Medulla oblongata (tissue), 1 donor: ENCODE measurements around the gene OR1K1.
"Not testable (repeated sequence)": the region's sequence is repeated elsewhere in the genome, so short reads cannot be mapped to it uniquely, and the experiment has no call there.

Source experiments
- DNase-seq: peaks from one replicate; pipeline ENCODE4 v3.0.0-alpha.2; 2015; ENCODE audit errors: extremely low spot score

The OR1K1 gene

DNA sequence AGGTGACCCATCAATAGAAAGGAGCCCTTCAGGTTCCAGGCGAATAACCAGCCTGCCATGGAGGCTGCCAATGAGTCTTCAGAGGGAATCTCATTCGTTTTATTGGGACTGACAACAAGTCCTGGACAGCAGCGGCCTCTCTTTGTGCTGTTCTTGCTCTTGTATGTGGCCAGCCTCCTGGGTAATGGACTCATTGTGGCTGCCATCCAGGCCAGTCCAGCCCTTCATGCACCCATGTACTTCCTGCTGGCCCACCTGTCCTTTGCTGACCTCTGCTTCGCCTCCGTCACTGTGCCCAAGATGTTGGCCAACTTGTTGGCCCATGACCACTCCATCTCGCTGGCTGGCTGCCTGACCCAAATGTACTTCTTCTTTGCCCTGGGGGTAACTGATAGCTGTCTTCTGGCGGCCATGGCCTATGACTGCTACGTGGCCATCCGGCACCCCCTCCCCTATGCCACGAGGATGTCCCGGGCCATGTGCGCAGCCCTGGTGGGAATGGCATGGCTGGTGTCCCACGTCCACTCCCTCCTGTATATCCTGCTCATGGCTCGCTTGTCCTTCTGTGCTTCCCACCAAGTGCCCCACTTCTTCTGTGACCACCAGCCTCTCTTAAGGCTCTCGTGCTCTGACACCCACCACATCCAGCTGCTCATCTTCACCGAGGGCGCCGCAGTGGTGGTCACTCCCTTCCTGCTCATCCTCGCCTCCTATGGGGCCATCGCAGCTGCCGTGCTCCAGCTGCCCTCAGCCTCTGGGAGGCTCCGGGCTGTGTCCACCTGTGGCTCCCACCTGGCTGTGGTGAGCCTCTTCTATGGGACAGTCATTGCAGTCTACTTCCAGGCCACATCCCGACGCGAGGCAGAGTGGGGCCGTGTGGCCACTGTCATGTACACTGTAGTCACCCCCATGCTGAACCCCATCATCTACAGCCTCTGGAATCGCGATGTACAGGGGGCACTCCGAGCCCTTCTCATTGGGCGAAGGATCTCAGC lies at the start of gene OR1K1:
TSS of gene OR1K1 (plus strand) at position 58 of the 995 bp plus-strand sequence. CDS start at position 58, 0 bp downstream.
- DNase-seq, result no peak

GRCh38 chr9:122754825-122755224 lies 45.1 kb upstream of the OR1K1 start:
- no peak for DNase-seq

GRCh38 chr9:122767817-122768216 lies 32.1 kb upstream of the OR1K1 start:
- no peak for DNase-seq

- no peak for DNase-seq
Measured at GRCh38 chr9:122777052-122777451, 22.9 kb upstream of the OR1K1 start.

DNA sequence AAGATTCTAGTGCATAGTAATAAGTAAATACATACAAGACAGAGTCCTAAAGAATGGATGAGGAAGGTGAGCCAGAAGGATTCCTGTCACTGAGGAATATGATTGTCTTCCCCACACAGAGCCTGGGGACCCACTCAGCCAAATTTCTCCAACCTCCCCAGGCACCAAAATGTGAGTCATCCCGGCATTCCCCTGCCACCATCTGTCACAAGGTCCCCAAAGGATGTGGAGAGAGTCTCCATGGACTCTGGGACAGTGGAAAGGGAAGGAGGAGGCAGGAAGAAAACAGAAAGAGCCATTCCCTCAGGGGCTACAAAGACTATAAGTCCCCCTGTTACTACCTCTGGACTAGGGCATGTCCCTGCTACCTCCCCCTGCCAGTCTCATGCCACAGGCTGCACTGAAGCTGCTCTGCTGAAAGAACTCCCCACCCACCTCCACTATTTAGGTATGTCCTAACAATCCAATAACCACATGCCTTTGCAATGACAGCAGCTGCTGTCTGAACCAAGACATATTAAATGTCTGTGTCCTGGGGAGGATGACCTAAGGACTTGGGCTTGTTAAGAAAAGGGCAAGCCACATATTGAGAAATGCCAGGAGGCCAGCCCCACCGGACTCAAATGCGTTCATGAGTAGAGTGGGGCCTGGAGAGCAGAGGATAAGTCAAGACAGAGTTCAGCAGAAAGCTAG lies 21.8 kb upstream of the OR1K1 start:
- no peak for DNase-seq

DNA sequence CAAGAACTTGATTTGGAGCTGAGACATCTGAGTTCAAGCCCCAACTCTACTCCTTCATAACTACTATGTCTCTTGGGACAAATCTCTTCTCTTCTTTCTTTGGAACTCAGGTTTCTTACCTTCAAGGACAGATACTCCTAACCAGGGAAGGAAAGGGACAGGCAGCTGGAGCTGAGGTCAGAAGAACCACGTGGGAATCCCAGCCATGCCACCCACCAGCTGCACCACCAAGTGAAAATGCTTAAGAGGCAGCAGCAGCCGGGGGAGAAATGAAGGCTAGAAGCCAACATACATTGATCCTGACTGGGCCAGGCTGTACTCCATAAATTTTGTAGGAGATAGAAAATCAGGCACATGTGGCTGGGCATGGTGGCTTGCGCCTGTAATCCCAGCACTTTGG lies 20.7 kb upstream of the OR1K1 start:
- DNase-seq, result no peak

GRCh38 chr9:122780026-122780425 lies 19.9 kb upstream of the OR1K1 start:
- no peak for DNase-seq

- DNase-seq, result no peak
Measured at GRCh38 chr9:122781671-122782070, 18.3 kb upstream of the OR1K1 start.

DNA sequence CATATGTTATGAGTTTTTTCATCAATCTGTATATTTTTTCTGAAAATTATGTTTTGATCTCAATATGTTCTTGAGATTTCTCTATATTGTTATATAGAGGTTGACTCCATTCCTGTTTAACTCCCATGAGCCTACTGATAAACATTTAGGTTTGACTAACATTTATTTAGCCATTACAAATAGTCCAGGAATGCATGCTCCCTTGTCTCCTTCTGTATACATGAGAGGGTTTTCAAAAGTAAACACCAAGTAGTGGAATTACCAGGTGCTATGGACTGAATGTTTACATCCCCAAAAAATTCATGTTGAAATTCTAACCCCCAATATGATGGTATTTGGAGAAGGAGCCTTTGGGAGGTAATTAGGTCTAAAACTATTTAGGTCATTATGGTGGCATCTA lies 14.7 kb upstream of the OR1K1 start:
- no peak for DNase-seq

GRCh38 chr9:122786338-122786737 lies 13.6 kb upstream of the OR1K1 start:
- no peak for DNase-seq

GRCh38 chr9:122788831-122789230 lies 11.1 kb upstream of the OR1K1 start, which contains the start of gene OR5C1:
Gene OR5C1 (plus strand): TSS chr9:122788933. CDS start chr9:122788933, 0 bp downstream.
- DNase-seq, result no peak

GRCh38 chr9:122789256-122790046 lies 10.5 kb upstream of the OR1K1 start:
- DNase-seq, result no peak

- no peak for DNase-seq
Measured at GRCh38 chr9:122791872-122792669, 7.9 kb upstream of the OR1K1 start.

- DNase-seq, result no peak
Measured at GRCh38 chr9:122797316-122798063, 2.4 kb upstream of the OR1K1 start.

DNA sequence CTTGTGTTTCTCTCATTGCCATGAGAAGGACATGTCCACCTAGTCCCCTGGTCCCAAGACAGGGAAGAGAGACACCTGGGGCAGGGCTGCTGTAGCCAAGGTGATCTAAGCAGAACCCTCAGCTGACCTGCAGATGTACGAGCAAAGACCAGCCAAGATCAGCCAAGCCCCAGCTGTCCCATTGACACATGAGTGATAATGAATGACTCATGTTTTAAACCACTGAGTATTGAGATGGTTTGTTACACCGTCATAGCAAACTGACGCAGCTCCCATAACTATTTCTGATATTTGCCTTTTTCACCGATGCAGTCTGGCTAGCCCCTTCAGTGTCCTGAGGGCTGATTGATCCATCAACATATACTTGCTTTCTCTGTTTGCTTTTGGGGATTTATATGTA lies 6.7 kb downstream of the OR1K1 start:
- no peak for DNase-seq

DNA sequence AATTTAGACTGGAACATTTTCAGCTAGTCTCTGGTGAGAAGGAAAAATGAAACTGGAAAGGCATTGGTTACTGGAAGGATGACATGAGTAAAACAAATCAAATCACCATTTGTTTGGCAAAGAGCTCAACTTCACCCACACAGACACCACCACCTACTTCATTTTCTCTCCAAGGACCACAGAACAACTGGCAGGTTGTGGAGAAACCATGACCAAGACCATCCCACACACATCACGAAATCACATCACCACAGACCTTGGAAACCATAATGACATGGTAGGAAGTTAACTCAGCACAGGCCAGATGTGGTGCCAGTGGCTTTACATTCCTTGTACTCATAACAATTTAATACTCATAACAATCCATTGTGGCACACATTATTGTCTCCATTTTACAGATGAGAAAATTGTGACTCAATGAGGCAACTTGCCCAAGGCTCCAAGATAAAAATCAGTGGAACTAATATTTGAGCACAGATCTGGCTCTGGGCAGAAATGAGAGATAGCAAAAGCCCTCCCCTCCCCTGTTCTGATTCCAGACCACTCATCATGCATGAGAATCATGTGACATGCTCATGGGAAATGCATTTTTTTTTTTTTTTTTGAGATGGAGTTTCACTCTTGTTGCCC lies 7.5 kb downstream of the OR1K1 start:
- no peak for DNase-seq

- DNase-seq, result no peak
Measured at GRCh38 chr9:122808141-122808540, 8.2 kb downstream of the OR1K1 start.

DNA sequence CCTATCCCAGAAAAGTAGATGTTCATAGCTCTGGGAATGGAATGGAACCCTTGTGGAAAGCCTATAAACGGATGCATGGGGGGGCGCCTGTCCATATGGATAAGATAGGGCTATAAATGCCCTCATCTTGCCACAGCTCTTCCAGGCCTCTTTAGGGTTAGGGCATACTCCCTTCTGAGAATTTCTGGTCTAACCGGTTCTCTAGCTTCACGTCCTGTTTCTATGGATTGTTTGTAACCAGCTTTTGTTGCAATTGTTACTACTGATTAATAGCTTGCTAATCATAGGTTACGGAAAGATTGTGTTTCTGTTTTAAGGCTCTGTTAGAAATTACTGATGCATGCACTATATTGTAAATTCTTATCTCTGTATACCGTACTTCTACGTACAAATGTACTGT lies 9.3 kb downstream of the OR1K1 start:
- DNase-seq, result not testable (repeated sequence)

DNA sequence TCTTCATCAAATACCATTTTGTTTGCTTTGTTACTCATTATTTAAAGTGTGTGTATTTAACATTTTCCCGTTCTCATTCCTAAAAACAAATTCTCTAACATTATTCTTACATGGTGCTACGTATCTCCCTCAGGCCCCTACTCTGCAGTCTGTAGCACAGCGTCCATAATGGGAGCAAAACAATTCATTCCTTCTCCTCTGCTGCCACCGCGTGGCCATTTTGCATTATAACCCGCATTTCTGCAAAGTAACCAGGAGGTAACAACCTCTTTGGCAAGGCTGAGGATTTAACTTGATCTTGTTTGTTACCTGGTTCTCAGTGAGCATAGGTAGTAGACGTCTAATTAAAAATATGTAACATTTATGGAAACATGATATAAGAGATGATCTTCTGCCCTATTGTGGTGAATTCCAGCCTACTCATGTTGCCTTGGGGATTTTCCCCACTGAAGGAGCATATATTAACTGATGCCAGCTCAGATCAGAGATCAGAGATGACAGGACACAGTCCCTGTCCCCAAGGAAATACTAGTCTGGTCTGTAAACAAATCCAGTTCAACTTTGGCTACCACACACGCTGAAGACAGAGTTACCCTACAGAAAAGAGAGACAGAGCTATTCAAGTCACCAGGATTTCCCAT lies 10.5 kb downstream of the OR1K1 start:
- peak; percentile 94 for DNase-seq
